DMS79 treated with DMSO at 0.1 percent for 48 hours (cell line): ENCODE data around the gene HYLS1.

Source experiments
- DNase-seq: peaks from one replicate; lab custom pipeline; 2025; lab: John Stamatoyannopoulos, UW

HYLS1 gene

GRCh38 chr11:125950178-125950490, 62.7 kb downstream of the HYLS1 start:
- no peak for DNase-seq
